Gastroesophageal sphincter (tissue), 4 donors: ENCODE measurements around the gene CDK16. TPM values are rescaled to one million over a fixed set of nuclear protein-coding genes. Genes with fewer than 3 reads are reported as not detected.

ENCODE experiments used
- ATAC-seq: fragments of 150-250 bp; one replicate; pipeline ENCODE4 v1.9.1; 2016; ENCODE audit warnings: mild to moderate bottlenecking, moderate library complexity
- H3K27ac ChIP-seq, 4 donors: fragments of 200-600 bp; sonication (generic) in 3 of 4; 1 replicate in 3 of 4; 2 replicates in 1 of 4; pipeline ENCODE4 v1.5.1; 2016 to 2019
- H3K27me3 ChIP-seq: fragments of 200-600 bp; sonication (generic); one replicate; pipeline ENCODE4 v1.5.1; 2019
- H3K36me3 ChIP-seq, 2 donors: fragments of 200-600 bp; sonication (generic); one replicate each; pipeline ENCODE4 v1.5.1; 2019; ENCODE audit warnings: control low read depth in 1 of 2
- H3K4me1 ChIP-seq, 3 donors: fragments of 200-600 bp; sonication (generic); 1 replicate in 2 of 3; 2 replicates in 1 of 3; pipeline ENCODE4 v1.5.1; 2016 to 2019; ENCODE audit warnings: control low read depth in 2 of 3
- H3K4me3 ChIP-seq, 2 donors: fragments of 200-600 bp; sonication (generic); one replicate each; pipeline ENCODE4 v1.5.1; 2019; ENCODE audit warnings: mild to moderate bottlenecking in 1 of 2, moderate library complexity in 1 of 2
- H3K9me3 ChIP-seq, 3 donors: fragments of 200-600 bp; sonication (generic); one replicate each; pipeline ENCODE4 v1.5.1; 2017 to 2019; ENCODE audit warnings: control low read depth in 2 of 3
- EP300 ChIP-seq: sonication (generic); formaldehyde crosslinking; IDR thresholded peaks from one replicate; pipeline ENCODE4 v1.6.1; 2017; ENCODE audit warnings: antibody characterized with exemption, mild to moderate bottlenecking
- POLR2A ChIP-seq, 2 donors: fragments of 450-650 bp; IDR thresholded peaks; one replicate each; pipeline ENCODE4 v1.6.1; 2017; ENCODE audit warnings: antibody characterized with exemption in 2 of 2, mild to moderate bottlenecking in 2 of 2, moderate library complexity in 1 of 2
- POLR2AphosphoS5 ChIP-seq: sonication (generic); formaldehyde crosslinking; IDR thresholded peaks from one replicate; pipeline ENCODE4 v1.6.1; 2017; ENCODE audit warnings: antibody characterized with exemption
- WGBS, 2 donors: methylation state at CpG; one replicate each; pipeline ENCODE4 v1.1.5; 2018; ENCODE audit warnings: low coverage in 1 of 2; 5-methylcytosine and 5-hydroxymethylcytosine counted together
- total RNA-seq, 4 donors: library from RNA; depleted of rRNA; stranded (reverse); fragments of >200 nt; gene quantifications; one replicate each; pipeline ENCODE4 v1.1.0, GENCODE V29; 2016
- TF ChIP-seq, protein P1 (sequence below), 4 experiments: fragments of 200-600 bp in 2 of 4; fragments of 450-650 bp in 2 of 4; sonication (generic) in 1 of 4; IDR thresholded peaks; one replicate each; pipeline ENCODE4 v1.5.1; 2017 to 2019; ENCODE audit warnings: antibody characterized with exemption in 4 of 4, mild to moderate bottlenecking in 2 of 4, moderate library complexity in 2 of 4

The CDK16 gene
- total RNA-seq, 4 donors from 2014 or later = 45.8 to 76.1 (median 55.6) TPM

DNA sequence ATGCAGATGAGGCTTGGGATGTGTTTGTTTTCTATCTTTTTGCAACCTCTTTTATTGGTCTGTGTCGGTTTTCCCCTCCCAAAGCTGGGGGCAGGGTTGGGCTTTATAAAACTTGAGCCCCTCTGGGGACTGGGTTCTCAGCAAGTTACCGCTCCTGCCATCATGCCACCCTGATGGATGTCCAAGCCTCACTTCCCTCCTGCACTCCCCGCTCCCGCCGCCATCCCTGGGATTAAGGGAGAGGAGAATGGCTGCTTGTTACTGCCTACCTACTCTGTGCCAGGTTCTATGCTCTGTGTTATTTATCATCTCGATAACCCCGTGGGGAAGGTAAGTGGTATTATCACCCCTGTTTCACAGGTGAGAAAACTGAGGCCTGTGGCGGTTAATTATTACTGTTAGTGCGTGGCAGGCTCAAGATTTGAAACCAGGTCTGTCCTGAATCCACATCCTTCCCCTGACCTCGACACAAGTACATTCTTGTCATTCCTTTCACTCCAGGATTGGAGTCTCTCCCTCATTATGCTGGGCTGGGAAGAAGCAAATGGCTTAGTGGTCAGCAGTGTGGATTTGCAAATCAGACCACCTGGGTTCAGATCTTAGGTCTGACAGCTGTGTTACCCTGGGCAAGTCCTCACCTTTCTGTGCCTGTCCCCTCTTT is 20.3 kb upstream of the CDK16 start:
- WGBS, 2 donors = 33 to 66% methylated on average over 1 to 7 of the region's 10 CpGs
- Histone ChIP-seq H3K27me3 (no peaks in the 10 kb centered on the region), H3K27ac (peak overlapping the region in 3 of 4 donors; percentile 38 to 69 (median 48)), H3K9me3 (no peaks in the 10 kb centered on the region), H3K4me3 (no peak overlapping the region), H3K36me3 (peaks cover 6 to 51% of the 10 kb centered on the region in 2 donors), H3K4me1 (peaks cover 0 to 53% (median 37%) of the 10 kb centered on the region in 3 donors)
- no peak for ATAC-seq
- TF ChIP-seq POLR2A (IDR thresholded peaks at IDR 0.05) (no peak), POLR2AphosphoS5 (no peak), EP300 (no peak)
- TF ChIP-seq, protein P1, sequence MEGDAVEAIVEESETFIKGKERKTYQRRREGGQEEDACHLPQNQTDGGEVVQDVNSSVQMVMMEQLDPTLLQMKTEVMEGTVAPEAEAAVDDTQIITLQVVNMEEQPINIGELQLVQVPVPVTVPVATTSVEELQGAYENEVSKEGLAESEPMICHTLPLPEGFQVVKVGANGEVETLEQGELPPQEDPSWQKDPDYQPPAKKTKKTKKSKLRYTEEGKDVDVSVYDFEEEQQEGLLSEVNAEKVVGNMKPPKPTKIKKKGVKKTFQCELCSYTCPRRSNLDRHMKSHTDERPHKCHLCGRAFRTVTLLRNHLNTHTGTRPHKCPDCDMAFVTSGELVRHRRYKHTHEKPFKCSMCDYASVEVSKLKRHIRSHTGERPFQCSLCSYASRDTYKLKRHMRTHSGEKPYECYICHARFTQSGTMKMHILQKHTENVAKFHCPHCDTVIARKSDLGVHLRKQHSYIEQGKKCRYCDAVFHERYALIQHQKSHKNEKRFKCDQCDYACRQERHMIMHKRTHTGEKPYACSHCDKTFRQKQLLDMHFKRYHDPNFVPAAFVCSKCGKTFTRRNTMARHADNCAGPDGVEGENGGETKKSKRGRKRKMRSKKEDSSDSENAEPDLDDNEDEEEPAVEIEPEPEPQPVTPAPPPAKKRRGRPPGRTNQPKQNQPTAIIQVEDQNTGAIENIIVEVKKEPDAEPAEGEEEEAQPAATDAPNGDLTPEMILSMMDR (IDR thresholded peaks at IDR 0.05) = no peak

DNA sequence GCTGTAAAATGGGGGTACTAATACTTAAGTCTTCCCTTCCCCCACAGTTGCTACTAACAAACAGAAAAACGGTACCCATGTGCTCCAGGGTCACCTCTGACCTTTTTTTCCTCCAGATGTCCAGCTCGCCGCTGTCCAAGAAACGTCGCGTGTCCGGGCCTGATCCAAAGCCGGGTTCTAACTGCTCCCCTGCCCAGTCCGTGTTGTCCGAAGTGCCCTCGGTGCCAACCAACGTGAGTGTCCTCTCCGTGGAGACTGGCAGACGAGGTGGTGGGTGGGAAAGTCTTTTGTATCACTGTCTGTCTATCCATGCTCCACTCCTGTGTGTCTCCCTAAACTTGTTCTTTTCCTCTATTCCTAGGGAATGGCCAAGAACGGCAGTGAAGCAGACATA is 19.8 kb upstream of the CDK16 start:
- Histone ChIP-seq H3K27ac (peak overlapping the region in 3 of 4 donors; percentile 38 to 69 (median 48)), H3K9me3 (no peaks in the 10 kb centered on the region), H3K27me3 (no peaks in the 10 kb centered on the region), H3K36me3 (peaks cover 6 to 55% of the 10 kb centered on the region in 2 donors), H3K4me1 (peaks cover 0 to 51% (median 34%) of the 10 kb centered on the region in 3 donors), H3K4me3 (no peak overlapping the region)
- no peak for TF ChIP-seq POLR2AphosphoS5
- no peak for TF ChIP-seq POLR2A (IDR thresholded peaks at IDR 0.05)
- TF ChIP-seq EP300 = no peak
- 50% methylated on average over 4 of the region's 15 CpGs; no CpG with 5 or more reads in 1 of the 2 donors for WGBS, 2 donors
- ATAC-seq = no peak

DNA sequence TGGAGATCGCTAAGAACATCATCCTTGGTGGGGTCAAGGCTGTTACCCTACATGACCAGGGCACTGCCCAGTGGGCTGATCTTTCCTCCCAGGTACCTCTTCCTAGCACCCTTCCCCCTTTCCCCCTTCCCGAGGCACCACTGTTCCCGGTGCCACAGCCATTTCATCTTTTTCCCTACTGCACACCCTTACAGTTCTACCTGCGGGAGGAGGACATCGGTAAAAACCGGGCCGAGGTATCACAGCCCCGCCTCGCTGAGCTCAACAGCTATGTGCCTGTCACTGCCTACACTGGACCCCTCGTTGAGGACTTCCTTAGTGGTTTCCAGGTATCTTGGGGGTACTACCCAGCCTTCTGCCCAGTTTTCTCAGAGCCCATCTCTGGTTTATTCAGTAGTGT is 19.2 kb upstream of the CDK16 start:
- no peaks in the 10 kb centered on the region for H3K27me3 ChIP-seq
- H3K4me1 ChIP-seq = peaks cover 0 to 51% (median 34%) of the 10 kb centered on the region in 3 donors
- peaks cover 6 to 61% of the 10 kb centered on the region in 2 donors for H3K36me3 ChIP-seq
- peak overlapping the region in 3 of 4 donors; percentile 38 to 69 (median 48) for H3K27ac ChIP-seq
- TF ChIP-seq POLR2AphosphoS5 = no peak
- no peak for TF ChIP-seq EP300
- no peak overlapping the region for H3K4me3 ChIP-seq
- no peak for ATAC-seq
- WGBS, 2 donors = 83 to 86% methylated on average over 1 to 6 of the region's 10 CpGs
- no peaks in the 10 kb centered on the region for H3K9me3 ChIP-seq

DNA sequence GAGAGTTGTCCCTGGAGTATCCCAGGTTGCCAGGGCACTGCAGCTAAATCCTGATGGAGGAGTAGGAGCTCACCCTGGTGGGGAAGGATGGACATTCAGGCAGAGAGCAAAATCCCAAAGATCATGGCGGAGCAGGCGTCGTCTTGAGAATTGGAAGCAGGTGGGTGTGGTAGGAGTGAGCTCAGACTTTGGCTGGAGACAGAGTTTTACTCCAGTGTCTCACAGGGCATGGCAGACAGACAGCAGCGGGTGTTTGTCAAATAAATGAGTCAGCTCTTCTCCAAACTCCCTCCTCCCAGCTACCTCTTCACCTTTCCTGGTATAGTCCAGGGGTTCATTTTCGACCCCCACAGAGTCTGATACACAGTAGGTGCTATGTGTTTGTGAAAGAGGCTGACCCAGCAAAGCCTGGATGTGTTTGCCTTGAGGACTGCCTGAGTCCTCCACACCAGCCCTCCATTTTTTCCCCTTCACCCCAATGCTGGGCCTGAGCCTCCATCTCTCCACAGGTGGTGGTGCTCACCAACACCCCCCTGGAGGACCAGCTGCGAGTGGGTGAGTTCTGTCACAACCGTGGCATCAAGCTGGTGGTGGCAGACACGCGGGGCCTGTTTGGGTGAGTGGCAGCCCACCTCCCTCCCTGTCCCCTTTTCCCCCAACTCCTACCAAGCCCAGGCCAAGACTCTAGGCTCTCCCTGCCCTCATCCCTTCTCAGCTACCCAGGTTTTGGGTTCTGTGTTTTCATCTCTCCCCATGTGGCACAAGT is 17.9 kb upstream of the CDK16 start:
- no peaks in the 10 kb centered on the region for H3K27me3 ChIP-seq
- H3K9me3 ChIP-seq = no peaks in the 10 kb centered on the region
- H3K27ac ChIP-seq = peak overlapping the region; percentile 21 to 77 (median 60)
- peak; percentile 74 for ATAC-seq
- WGBS, 2 donors = 60 to 80% methylated on average over 1 to 4 of the region's 9 CpGs
- peaks cover 6 to 74% of the 10 kb centered on the region in 2 donors for H3K36me3 ChIP-seq
- H3K4me3 ChIP-seq = no peak overlapping the region
- peaks cover 0 to 38% (median 26%) of the 10 kb centered on the region in 3 donors for H3K4me1 ChIP-seq
- TF ChIP-seq POLR2AphosphoS5 (no peak), EP300 (no peak), POLR2A (IDR thresholded peaks at IDR 0.05) (no peak)
- TF ChIP-seq, protein P1 (IDR thresholded peaks at IDR 0.05) = peak in 2 of 4 experiments; percentile 21 to 31

DNA sequence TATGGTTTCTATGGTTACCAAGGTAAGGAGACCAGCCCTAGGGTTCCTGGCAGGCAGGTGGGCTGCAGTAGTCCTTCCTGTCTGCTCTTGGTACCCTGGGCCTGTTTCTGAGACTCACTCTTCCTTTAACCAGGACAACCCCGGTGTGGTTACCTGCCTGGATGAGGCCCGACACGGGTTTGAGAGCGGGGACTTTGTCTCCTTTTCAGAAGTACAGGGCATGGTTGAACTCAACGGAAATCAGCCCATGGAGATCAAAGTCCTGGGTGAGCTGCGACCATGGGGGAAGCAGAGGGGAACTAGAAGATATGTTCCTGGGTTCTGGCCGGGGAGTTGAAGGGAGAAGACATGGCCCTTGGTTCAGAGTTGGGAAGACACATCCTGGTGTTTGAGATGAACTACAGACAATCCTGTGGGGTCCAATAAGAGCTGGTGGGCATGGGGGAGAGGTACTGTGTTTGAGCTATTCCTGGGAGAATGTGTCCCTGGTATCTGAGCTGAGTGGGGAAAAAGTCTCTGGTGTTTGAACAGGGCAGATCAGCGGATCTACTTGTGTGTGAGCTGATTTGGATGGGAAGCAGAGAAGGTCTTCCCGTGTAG is 17.0 kb upstream of the CDK16 start:
- Histone ChIP-seq H3K36me3 (peaks cover 6 to 83% of the 10 kb centered on the region in 2 donors), H3K27me3 (no peaks in the 10 kb centered on the region), H3K9me3 (no peaks in the 10 kb centered on the region), H3K27ac (peak overlapping the region in 3 of 4 donors; percentile 54 to 77 (median 66)), H3K4me1 (peaks cover 0 to 29% (median 18%) of the 10 kb centered on the region in 3 donors), H3K4me3 (no peak overlapping the region)
- no CpG with 5 or more reads among the region's 9 CpGs for WGBS, 2 donors
- ATAC-seq = no peak
- TF ChIP-seq, protein P1 (IDR thresholded peaks at IDR 0.05) = no peak
- no peak for TF ChIP-seq POLR2AphosphoS5
- no peak for TF ChIP-seq POLR2A (IDR thresholded peaks at IDR 0.05)
- no peak for TF ChIP-seq EP300
